GM10248 (cell line): ENCODE data around the gene MAGEC2.

ENCODE experiments used
- CTCF ChIA-PET: fragments of 300-600 bp; sonication (Branson Sonifier 250); formaldehyde crosslinking; extraction: SDS; loops from one replicate; lab custom pipeline; 2021; ENCODE audit warnings: antibody characterized with exemption; lab: Yijun Ruan, JAX
- POLR2A ChIA-PET: fragments of 350-650 bp; sonication (Branson Sonifier 250); formaldehyde crosslinking; extraction: SDS; loops from one replicate; lab custom pipeline; 2020; ENCODE audit warnings: antibody characterized with exemption; lab: Yijun Ruan, JAX
- DNase-seq: peaks from one replicate; pipeline ENCODE4 v3.0.0; 2012; ENCODE audit errors: extremely low spot score
- CTCF ChIP-seq: IDR thresholded peaks from 2 replicates; pipeline ENCODE4 v1.5.1; 2012; ENCODE audit warnings: mild to moderate bottlenecking, low read depth; ENCODE audit errors: extremely low read depth, missing control alignments, control extremely low read depth

The MAGEC2 gene

DNA sequence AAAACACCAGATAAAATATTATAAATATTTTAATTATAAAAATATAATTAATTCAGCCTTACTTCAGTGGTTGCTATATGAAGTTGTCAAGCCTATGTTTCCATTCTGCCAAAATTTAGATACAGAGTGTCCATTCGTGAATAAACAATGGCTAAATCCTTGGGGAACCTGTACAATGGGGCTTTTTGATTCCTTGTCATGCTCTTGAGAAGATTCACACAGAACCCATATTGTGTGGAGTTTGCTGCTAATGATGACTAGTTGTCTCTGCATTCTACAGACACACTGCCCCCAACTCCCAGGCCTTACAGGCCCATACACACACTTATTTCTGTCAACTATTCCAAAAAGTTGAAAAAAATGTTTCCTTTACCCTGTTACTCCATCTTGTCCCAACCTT, 33.4 kb upstream of the MAGEC2 start:
- CTCF ChIA-PET, result no interaction called here
- TF ChIP-seq CTCF, result no peak
- POLR2A ChIA-PET, result no interaction called here
- DNase-seq, result no peak

DNA sequence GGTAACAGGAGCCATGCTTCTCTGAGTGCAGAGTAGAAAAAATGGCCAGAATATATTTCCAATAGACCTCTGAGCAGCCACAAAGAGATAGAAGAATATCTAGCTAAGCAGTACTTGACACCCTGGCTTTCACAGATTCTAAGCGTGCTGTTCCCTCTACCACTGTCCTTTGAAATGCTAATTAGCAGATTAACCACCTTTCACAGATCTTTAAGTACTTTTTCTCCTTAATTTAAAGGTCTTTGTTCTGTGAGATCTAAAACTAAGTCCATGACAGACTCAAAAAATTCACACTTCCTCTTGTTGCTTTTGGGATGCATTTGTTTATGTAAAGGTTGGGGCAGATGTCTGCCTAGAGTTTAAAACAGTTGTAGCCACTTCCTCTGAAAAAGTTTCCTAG, 28.3 kb upstream of the MAGEC2 start:
- TF ChIP-seq CTCF, result no peak
- no peak for DNase-seq
- ChIA-PET CTCF (no interaction called here), POLR2A (no interaction called here)

DNA sequence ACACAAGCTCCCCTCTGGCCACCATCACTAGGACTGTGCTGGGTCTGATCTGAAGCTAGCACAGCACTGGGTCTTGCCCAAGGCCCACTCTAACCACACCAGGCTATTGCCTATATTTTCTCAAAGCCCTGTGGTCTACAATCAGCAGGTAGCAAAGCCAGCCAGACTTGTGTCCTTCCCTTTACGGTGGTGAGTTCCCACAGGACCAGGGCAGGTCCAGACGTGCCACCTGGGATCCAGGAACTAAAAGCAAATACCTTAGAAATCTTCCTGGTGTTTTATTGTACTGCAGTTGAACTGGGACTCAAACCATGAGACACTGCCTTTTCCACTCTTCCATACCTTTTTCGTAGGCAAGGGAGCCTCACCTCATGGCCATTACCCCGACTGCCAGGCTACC, 9.0 kb upstream of the MAGEC2 start:
- no peak for DNase-seq
- no peak for TF ChIP-seq CTCF
- POLR2A ChIA-PET, result no interaction called here
- CTCF ChIA-PET, result no interaction called here

DNA sequence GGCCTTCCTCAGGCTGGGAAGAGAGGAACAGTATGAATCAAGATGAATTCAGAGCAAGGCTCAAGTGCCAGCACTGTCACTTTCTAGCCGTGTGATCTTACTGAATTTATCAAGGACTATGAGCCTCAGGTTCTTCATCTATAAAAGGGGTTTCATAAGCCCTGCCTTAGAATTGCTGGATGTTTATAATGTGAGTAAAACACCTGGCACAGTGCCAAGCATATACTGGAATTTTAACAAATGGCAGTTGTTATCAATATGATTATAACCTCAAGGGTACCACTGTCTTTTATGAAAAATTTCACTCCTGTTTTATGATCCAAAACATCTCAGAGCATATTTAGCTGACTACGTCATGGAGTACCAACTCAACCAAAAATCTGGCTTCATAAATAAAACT, 4.0 kb downstream of the MAGEC2 start:
- ChIA-PET CTCF (no interaction called here), POLR2A (no interaction called here)
- DNase-seq, result no peak
- TF ChIP-seq CTCF, result no peak

DNA sequence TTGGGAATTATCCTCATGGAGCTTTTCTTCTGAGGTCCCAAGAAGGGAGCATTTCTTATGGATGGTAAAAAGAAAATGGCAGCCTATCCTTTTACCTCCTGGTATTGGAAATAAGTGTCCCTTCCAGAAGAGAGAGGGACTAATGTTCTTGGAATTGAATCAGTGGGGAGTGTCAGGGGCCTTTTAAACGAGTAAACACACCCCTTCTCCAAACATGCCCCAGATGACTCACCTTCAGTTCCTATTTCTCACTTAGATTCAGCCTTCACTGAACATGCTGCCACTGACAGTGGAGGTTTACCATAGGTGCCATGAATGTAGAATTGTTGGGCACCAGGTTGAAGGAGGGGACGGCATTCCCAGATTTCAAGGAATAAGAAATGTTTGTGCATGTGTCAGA, 19.0 kb downstream of the MAGEC2 start:
- TF ChIP-seq CTCF, result no peak
- CTCF ChIA-PET, result no interaction called here
- POLR2A ChIA-PET, result no interaction called here
- no peak for DNase-seq

DNA sequence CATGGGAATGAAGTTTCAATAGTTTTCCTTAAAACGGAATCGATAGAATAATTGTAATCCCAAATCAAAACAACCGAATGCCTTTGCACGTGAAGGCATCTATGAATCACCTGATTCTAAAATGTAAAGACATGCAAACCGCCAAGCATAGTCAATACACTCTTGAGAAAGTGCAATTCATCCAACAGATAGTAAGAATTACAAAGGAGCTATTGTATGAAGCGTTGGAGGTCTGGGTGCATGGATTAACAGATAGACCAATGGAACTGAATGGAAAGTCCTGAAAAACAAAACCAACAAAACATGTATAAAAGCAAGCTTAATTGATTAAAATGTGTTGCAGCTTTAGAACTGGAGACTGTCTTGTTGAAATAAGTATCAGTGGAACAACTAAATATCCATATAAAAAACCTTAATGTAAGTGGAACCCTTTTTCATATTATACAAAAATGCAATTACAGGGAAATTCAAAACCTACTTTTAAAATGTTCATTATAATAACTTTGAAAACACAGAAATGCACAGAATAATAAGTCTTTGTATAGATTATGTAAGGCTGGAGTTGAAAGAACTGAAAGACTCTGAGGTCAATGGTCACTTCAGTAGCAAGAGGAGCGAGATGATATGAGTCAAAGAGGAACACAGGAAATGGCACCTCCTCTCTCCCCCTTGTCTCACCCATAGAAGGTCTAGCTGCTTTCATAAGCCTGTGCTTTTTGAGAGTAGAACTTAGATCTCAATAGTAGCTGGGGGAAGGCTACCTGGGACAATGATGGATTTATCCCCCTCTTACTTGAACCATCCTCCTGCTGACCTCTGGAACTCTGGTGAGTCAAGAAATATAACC, 20.1 kb downstream of the MAGEC2 start:
- no peak for TF ChIP-seq CTCF
- ChIA-PET CTCF (no interaction called here), POLR2A (no interaction called here)
- no peak for DNase-seq
